NCI-H187 (cell line): ENCODE results near the gene CFAP91.
A peak's percentile ranks its signal among the peaks of the same experiment; 100 is the strongest.

Experiments used
- DNase-seq, 2 experiments: peaks; one replicate each; lab custom pipeline; 2025; lab: John Stamatoyannopoulos, UW

The CFAP91 gene

DNA sequence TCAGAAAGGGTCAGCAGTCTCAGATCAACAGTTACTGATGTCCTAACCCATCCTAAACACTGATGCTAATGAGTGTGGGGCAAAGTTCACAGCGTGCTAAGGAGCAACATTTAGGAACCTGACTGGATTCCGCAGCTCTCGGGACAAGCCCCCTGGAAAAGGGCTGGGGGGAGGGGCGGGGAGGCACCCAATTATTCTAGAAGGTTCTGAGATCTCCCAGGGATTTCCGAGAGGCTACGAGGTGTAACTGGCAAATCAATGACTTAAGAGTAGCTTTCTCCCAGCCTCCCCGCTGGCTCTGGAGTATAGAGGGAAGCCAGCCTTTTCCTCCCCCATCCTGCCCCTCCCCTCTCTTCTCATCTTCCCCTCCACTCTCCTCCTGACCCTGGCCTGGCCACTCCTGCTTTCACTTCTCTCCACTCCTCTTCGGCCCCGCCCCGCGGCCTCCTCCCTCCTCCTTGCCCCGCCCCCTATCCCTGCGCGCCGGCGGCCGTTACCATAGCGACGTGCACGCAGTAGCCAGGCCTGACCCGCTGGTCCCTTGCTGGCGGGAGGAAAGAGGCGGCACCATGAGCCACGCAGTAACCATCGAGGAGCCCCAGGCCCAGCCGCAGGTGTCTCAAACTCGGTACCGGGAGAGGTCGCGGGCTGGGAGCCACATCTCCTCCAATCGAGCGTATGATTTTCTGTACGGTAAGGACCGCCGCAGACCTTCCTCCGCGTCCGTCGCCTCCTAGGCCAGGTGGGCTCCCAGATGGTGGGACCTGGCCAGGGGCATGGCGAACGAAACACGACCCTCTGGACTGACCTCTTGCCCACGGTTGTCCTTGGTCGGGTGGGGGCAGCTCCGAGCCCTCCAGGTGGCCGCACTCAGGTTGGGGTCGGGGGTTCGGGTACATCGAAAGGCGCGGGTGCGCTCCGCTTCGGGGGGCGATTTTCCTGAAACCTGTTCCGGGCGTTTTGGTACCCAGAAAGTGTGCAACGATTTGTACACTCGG lies at the start of gene CFAP91:
Gene CFAP91 (plus strand): TSS at position 493 of the 998 bp plus-strand sequence. CDS start 77 bp downstream, at position 570.
- peak; percentile 84 to 90 for DNase-seq

DNA sequence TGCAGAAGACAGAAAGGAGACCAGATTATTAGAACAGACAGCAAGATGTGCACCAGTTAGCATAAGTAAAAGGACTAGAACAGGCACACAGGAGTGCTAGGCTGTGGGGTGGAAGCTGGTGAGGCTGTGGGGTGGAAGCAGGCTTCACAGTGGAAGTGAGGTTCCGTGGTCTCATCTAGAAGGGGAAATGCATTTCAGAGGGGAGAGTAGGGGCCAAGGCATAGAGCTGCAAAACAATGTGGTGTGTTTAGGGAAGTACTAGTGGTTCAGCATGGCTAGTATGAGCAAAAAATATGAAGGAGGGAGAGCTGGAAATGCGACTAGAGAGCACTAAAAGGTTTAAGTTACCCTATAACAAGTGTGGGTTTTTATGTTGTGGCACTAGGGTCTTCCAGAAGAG lies 48.9 kb upstream of the CFAP91 start:
- DNase-seq: no peak

DNA sequence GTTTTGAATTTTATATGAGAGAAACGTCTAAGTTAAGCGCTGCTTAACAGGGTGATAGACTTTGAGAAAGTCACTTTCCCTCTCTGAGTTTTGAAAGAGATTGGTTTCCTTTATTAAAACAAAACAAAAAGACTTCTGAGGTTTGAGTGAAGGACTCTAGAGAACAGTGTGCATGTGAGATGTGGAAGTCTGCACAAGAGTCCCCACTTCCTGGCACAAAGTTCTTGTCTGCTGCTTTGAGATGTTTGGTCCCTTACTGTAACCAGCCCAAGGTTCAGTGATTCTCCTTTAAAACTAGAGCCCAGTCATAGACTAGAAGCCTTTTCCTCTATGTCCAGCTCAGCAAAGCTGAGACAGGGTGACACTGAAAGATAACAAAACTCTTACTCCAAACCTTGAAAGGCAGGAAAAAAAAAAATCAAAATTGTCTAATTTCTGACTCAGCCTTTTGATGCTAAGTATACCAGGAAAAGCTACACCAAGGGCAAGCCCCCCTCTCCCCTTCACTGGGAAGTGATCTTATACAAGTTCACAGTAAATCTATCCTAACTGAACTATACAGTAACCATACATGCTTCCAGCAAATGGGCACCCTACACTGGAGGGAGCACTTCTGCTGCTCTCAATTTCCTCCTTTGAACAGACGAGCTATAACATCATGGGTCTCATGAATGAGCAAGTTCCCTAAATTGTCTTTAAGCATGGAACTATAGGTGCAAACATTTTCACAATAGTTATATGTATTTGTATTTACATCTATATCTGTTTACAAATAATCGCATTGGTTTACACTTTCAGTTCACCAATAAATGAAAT lies 44.7 kb upstream of the CFAP91 start:
- DNase-seq: no peak

DNA sequence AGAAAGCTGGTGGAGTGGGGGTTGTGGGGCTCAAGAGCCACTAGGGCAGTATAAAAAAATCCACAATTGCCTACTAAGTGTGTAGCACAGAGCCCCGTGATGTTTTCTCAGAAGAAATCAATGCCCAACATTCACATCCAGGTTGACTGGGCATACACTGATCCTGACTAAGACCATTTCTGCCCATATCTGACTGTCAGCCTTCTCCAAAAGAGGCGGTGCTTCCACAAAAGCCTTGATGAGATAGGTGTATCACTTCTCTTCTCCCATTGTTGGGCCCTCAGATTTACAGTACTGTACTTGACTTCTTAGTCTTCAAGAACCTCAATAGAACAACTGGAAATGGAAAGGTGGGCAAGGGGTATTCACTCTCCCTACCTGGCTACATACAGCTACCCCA lies 43.8 kb upstream of the CFAP91 start:
- DNase-seq: no peak

DNA sequence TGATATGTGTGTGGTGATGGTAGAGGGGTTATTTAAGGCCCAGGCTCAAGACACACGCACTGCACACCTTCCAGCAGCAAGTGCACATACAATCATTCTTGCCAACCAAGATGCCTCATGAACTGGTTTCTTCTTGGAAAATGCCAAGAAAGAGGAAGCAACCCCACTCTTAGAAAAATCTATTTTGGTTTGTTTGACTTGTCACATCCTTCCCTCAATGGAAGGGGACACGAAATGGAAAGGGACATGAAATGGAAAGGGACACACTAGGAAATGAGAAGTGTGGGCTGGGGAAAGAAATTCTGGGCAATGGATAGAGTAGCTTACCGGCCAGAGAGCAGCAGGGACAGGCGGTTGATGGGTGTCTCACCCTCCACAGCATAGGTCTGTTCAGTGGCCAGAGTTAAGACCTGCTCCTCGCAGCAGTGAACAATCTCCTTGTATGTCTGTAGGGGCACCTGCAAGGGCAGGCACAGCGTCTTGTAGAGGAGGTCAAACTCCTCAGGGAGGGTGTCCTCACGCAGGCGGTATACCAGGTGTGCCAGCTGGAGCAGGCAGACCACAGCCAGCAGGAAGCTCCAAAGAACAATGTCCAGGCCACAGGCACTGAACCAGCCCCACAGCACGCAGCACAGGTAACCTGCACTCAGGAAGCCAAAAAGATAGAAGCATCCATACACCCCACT lies 43.1 kb upstream of the CFAP91 start:
- DNase-seq: no peak

DNA sequence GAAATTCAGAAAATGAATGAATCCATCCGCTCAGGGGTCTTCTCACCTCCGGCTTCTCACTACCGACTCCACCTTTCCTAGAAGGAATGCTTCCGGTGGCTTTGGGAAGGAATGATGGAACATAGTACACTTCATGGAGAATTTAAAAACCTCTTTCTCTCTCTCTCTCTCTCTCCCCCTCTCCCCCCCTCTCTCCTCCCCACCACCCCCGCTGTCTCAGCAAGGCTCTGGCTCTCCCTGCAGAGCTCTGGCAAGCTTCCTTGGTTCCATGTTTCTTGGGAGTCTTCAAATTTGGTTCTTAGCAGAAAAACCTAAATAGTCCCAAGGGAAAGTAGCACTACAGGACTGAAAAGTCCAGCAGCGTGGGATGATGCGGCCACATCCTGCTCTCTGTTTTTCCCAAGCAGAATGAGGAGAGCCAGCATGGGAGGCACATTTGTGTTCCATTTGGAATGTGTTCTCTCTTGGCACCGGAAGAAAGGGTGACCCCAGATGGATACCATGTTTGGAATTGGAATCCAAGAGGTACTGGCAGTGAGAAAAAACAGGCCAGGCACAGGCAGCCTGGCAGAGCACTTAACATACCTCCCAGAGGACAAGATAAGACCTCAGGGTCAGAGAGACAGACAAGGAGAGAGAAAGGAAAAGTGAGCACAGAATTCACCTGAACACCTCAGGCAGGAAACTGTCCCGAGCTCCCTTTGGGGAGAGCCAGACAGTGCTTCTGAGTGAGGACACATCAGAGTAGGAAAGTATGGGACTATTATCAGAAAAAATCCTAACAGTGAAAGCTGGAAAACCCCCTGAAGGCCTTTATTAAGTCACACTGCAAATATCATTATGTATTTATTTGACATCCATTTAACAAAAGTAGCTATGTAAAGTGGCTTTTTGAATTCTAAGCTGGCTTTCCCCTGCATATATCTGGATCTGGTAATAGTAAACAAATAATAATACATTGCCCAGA lies 42.1 kb upstream of the CFAP91 start, which contains the start of gene POPDC2:
Gene POPDC2 (minus strand): TSS at position 116 of the 967 bp plus-strand sequence. CDS start 166 bp downstream, outside the sequence.
- no peak for DNase-seq

DNA sequence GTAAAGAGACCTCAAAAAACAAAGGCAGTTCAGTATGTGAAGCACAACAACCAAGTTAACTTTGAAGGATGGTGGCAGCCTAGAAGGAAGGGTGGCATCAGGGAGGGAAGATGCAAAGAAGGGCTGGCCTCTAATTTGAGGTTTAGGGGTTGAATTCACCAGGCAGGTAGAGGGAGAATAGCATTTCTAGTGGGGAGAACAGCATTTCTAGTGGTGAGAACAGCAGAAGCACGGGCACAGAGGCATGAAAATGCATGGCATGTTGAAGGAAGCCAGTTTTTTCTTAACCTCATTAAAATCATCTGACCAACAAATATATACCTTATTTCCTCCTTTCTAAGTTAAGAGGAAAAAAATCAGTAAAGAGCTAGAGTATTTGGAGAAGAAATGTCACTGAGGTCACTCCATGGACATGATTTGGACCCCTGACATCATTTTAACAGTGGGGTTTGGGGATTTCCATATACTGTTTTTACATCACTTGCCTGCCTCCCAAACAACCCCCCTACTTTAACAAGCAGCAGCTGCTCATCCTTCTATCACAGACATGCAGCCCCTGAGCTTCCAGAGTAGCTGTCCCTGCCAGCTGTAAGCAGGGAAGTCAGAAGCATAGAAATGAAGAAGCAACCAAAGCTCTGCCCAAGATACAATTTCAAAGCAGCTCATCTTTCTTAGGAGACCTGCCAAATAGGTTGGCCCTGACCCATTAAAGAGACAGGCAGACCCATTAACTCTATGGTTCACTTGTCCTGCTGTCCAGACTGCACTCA lies 40.0 kb upstream of the CFAP91 start:
- no peak for DNase-seq

DNA sequence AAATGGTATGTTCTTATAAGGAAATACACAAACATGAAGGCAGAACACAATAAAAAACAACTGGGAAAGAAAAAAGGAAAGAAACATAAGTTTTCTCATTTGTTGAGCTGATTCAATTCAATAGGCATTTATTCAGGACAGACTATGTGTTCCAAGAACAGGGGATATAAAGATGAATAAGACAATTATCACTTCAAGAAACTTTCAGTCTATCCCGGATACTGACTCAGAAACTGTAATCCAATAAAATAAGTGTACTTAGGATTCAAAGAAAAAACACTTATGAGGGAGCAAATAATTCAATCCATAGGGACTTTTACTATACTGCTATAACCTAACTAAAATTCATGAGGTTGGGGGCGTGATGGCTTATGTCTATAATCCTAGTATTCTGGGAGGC lies 38.9 kb upstream of the CFAP91 start:
- DNase-seq: no peak

DNA sequence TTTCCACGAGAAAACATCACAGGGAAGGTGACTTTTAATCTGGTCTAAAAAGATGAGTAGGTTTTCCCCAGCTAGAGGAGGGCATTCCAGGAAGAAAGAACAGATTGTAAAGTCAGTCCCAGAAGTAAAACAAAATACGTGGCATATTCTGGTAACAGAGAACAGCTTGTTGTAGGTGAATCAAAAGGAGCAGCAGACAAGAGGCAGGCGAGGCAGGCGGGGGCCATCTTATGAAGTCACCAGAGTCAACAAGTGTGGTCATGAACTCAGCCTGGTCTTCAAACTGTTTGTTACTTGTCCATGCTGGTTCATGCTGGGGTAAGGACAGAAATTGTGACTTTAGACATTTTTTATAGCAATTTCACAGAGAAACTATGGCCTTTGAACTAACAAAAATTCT lies 38.5 kb upstream of the CFAP91 start:
- no peak for DNase-seq

DNA sequence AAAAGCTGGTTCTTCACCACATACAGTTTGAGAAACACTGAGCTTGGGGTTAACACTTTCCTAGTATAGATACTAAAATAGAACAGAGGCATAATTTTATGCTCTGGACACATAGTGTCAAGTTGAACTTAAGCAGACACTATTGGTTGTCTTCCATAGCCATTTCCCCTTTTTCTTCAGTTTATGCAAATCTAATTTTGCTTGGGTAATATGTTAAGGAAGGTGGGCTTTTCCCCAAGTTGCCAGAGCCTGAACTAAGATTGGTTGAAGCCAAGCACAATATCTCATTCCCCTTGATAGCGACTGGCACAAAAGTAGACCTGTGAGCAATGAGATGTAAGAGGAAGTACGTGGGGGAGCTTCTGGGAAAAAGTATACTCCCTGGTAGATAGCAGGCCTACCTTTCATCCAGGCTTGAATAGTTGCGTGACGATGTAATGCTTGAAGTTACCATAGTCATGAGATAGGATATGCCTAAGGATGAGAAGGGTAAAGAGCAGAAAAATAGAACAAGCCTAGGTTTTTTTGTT lies 37.9 kb upstream of the CFAP91 start:
- DNase-seq: no peak

DNA sequence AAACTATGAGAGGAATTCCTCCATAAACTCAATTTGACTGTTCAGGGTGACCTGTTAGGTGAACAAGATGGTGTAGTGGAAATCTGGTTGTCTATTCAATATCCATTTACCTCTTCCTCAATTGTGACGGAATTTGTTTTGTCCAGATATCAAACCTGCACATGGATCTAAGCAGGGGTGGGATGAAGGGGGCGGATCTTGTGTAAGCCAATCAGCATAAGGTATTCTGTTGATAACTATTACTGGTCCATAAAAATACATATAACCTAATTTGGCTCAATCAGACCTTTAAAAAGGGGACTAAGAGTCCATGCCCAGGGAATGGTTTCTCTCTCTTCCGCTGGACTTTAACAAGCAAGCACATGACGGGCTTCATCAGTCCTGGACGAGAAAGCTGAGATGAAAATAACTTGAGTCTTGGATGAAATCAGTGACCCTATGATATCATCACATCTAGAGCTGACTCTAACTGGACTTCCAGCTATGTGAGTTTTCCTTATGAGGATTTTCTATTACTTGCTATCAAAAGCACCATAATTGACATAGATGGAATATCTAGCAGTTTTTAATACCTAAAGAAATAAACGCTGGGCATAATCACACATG lies 36.8 kb upstream of the CFAP91 start:
- DNase-seq: no peak

DNA sequence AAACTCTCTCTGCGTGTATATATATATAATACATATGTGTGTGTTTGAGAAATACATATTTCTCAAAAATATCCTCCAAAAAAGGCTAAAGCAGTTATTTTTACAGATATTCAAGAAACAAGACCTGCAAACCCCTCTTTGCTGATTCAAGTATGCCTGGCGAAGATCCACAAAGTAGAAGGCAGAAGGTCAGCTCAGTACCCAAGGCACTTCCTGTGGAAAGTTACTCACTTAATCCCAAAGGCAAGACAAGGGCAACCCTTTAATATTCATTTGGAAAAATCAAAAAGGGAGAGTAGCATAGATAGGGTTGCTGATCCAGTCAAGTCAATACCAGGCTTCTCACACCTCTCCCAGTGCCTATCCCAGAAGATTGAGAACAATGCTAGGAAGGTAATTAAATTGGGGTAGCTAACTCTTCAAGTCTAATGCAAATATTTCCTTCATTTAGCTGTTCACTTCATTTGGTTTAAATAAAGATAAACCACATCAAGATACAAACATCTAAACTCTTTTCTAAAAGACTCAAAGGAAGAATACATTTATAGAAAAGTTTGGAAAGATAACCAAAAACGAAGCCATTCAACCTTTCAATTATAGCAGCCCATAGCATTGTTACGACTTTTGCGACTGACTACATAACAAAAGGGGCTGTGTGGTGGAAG lies 32.8 kb upstream of the CFAP91 start:
- no peak for DNase-seq

DNA sequence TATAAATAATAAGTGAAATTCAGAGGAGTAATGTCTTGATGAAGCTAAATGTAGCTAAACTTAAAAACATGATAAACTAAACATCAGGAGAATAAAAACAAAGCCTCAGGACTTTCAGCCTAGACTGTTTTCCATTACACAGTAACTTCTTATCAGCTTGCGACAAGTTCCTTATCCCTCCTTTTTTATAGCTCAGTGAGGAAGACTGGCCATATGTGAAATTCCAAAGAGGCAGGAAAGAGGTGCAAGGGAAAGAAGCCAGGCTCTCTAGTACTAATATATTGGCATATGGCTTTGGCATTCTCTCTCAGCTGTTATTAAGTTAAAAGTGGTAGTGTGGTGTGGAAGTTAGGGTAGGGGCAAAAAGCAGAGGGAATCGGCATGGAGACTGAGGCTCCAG lies 30.0 kb upstream of the CFAP91 start:
- DNase-seq: no peak

DNA sequence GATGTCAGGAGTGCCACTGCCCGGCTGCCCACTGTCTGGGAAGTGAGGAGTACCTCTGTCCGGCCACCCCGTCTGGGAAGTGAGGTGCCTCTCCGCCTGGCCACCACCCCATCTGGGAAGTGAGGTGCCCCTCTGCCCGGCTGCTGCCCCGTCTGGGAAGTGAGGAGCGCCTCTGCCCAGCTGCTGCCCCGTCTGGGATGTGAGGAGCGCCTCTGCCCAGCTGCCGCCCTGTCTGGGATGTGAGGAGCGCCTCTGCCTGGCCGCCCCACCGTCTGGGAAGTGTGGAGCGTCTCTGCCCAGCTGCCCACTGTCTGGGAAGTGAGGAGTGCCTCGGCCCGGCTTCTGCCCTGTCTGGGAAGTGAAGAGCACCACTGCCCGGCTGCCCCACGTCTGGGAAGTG lies 28.9 kb upstream of the CFAP91 start:
- DNase-seq: no peak

DNA sequence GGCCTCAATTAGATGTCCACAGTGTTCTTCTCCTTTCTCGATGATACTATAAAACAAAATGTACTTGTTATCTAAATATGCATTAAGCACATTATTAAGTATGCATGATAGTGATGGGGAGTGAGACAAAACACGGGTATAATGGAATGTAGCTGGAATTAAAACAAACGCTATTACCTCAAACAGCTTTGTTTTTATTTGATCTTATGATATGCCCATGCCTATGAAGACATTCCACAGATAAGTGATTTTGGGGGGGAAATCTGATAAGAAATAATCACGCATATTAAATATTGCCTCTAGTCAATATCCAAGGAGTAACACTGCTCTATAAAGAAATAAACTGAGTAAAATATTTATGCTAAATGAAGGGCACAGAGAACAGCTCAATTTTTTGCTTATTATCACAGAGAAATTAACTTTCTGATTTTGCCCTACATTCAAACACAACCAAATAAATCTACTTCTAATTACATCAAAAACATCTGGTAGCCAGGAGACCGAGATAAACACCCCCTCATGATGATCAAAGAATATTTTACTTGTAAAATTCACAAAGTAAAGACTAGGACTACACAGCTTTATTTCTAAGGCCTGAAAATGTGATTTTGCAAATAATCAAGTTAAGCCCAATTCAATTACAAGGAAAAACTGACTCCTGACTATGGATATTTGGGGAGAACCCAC lies 27.5 kb upstream of the CFAP91 start:
- DNase-seq: no peak

DNA sequence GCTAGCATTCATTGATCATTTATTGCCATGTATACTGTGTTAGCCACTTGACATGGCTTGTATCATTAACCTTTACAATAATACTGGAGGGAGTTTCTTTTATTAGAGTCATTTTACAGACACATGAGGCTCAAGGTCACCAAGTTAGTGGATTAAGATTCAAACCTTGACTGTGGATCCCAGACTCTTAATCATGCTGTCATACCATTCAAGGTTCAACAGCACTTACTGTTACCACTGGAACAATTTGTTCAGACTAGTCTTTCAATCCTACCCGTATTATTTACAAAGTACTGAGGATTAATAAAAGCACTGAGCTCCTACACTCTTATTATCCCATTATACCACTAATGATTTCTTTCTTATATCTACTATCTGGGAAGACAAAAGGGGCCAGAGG lies 26.8 kb upstream of the CFAP91 start:
- DNase-seq: no peak

DNA sequence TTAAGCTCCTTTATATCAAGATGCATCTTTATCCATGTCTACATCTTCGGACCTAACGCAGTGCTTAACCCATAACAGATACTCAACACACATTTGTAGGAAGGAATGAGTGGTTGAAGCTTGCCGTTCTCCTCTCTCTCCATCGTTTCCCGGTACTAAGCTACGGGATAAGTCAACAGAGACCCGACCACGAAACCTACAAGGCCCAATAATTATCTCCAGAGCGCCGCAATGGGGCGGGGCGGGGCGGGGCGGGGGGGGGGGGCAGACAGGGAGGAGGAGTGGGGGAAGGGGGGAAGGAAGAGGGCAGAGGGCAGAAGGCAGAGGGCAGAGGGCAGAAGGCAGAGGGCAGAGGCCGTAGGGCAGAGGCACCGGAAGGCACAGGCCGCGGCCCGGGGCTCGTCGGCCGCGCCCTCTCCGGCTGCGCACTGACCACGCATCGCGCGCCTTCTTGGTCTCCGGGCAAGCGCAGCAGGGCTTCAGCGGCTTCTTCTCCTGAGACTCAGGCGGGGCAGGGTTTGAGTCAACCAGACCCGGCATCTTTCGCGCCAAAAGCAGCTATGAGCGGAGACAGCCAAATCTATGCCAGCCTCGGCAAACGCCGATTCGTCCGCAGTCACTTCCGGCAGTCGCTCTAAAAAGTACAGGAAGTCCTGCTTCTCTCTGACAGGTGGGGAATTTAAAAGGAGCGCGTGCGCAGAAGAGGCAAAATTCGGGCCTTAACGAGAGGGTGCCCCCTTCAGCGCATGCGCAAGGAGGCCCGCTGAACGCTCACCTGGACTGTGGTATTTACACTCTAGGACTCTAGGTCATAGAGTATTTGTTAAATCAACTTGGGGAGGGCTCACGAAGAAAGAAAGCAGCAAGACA lies 25.8 kb upstream of the CFAP91 start, which contains the start of gene COX17:
Gene COX17 (minus strand): TSS at position 636 of the 870 bp plus-strand sequence. CDS start 96 bp downstream, at position 540.
- DNase-seq: peak; percentile 96
